Liver (tissue), 9 donors: ENCODE measurements around the gene HDHD3. TPM values are rescaled to one million over a fixed set of nuclear protein-coding genes. Genes with fewer than 3 reads are reported as not detected.

Experiments
- DNase-seq: peaks from one replicate; pipeline ENCODE4 v3.0.0-alpha.2; 2017; ENCODE audit warnings: low spot score
- H3K27ac ChIP-seq, 2 donors: one replicate each; pipeline ENCODE4 v1.7.0; 2013; ENCODE audit warnings: inconsistent platforms in 2 of 2, low read length in 2 of 2, control low read depth in 1 of 2, low read depth in 1 of 2, mild to moderate bottlenecking in 1 of 2
- H3K27me3 ChIP-seq, 4 donors: one replicate each; pipeline versions ENCODE4 v1.6.1 to v1.7.0; 2013; ENCODE audit warnings: low read length in 3 of 4, inconsistent platforms in 1 of 4, mild to moderate bottlenecking in 1 of 4, moderate library complexity in 1 of 4; ENCODE audit not compliant: control insufficient read depth in 4 of 4, insufficient read depth in 4 of 4
- H3K36me3 ChIP-seq, 4 donors: one replicate each; pipeline versions ENCODE4 v1.6.1 to v1.7.0; 2013; ENCODE audit warnings: low read length in 3 of 4, mild to moderate bottlenecking in 3 of 4, low read depth in 1 of 4, moderate library complexity in 1 of 4; ENCODE audit not compliant: control insufficient read depth in 4 of 4, insufficient read depth in 3 of 4
- H3K4me1 ChIP-seq, 4 donors: one replicate each; pipeline versions ENCODE4 v1.6.1 to v1.7.0; 2013; ENCODE audit warnings: low read length in 3 of 4, mild to moderate bottlenecking in 3 of 4, moderate library complexity in 1 of 4; ENCODE audit not compliant: control insufficient read depth in 4 of 4, insufficient read depth in 4 of 4
- H3K4me3 ChIP-seq, 3 donors: one replicate each; pipeline versions ENCODE4 v1.6.1 to v1.7.0; 2013; ENCODE audit warnings: low read length in 3 of 3, control low read depth in 1 of 3, low read depth in 1 of 3, mild to moderate bottlenecking in 1 of 3
- H3K9ac ChIP-seq, 2 donors: one replicate each; pipeline ENCODE4 v1.7.0; 2013; ENCODE audit warnings: low read length in 2 of 2, mild to moderate bottlenecking in 2 of 2, moderate library complexity in 2 of 2, control low read depth in 1 of 2, low read depth in 1 of 2
- H3K9me3 ChIP-seq, 4 donors: one replicate each; pipeline versions ENCODE4 v1.6.1 to v1.7.0; 2013; ENCODE audit warnings: low read length in 3 of 4; ENCODE audit not compliant: control insufficient read depth in 4 of 4
- ATF3 ChIP-seq: IDR thresholded peaks from 2 replicates; pipeline ENCODE4 v1.6.1; 2016; ENCODE audit warnings: antibody characterized with exemption
- CTCF ChIP-seq: fragments of 150-350 bp; IDR thresholded peaks from 2 replicates; pipeline ENCODE4 v1.5.1; 2017; ENCODE audit warnings: improper control_type of control experiment, low read depth, low read length; ENCODE audit not compliant: missing input control
- EGR1 ChIP-seq, 2 donors: IDR thresholded peaks; 2 replicates each; pipeline ENCODE4 v1.6.1; 2016 to 2018; ENCODE audit warnings: antibody characterized with exemption in 2 of 2, low read depth in 2 of 2
- FOXA1 ChIP-seq: IDR thresholded peaks from 2 replicates; pipeline ENCODE4 v1.6.1; 2016; ENCODE audit warnings: antibody characterized with exemption
- FOXA2 ChIP-seq: IDR thresholded peaks from 2 replicates; pipeline ENCODE4 v1.6.1; 2016; ENCODE audit warnings: antibody characterized with exemption
- GABPA ChIP-seq, 2 donors: IDR thresholded peaks in 1 of 2; conservative IDR thresholded peaks in 1 of 2; 2 replicates each; pipeline ENCODE4 v1.6.1; 2016; ENCODE audit warnings: antibody characterized with exemption in 2 of 2, mild to moderate bottlenecking in 1 of 2, moderate library complexity in 1 of 2
- HNF4A ChIP-seq, 2 donors: conservative IDR thresholded peaks; 2 replicates each; pipeline ENCODE4 v1.6.1; 2016; ENCODE audit warnings: antibody characterized with exemption in 2 of 2, mild to moderate bottlenecking in 2 of 2
- HNF4G ChIP-seq: IDR thresholded peaks from 2 replicates; pipeline ENCODE4 v1.6.1; 2016; ENCODE audit warnings: antibody characterized with exemption
- JUND ChIP-seq, 2 donors: IDR thresholded peaks; 2 replicates each; pipeline ENCODE4 v1.6.1; 2016; ENCODE audit warnings: antibody characterized with exemption in 2 of 2
- MAX ChIP-seq: IDR thresholded peaks from 2 replicates; pipeline ENCODE4 v1.6.1; 2016; ENCODE audit warnings: antibody characterized with exemption
- NR2F2 ChIP-seq: IDR thresholded peaks from 2 replicates; pipeline ENCODE4 v1.6.1; 2016; ENCODE audit warnings: antibody characterized with exemption
- RAD21 ChIP-seq, 2 donors: IDR thresholded peaks; 2 replicates each; pipeline ENCODE4 v1.6.1; 2016; ENCODE audit warnings: antibody characterized with exemption in 2 of 2, mild to moderate bottlenecking in 2 of 2
- REST ChIP-seq: IDR thresholded peaks from 2 replicates; pipeline ENCODE4 v1.6.1; 2016; ENCODE audit warnings: antibody characterized with exemption, mild to moderate bottlenecking
- RXRA ChIP-seq, 2 donors: IDR thresholded peaks; 2 replicates each; pipeline ENCODE4 v1.6.1; 2017 to 2018; ENCODE audit warnings: antibody characterized with exemption in 2 of 2, mild to moderate bottlenecking in 1 of 2
- SP1 ChIP-seq: IDR thresholded peaks from 2 replicates; pipeline ENCODE4 v1.6.1; 2018; ENCODE audit warnings: antibody characterized with exemption, mild to moderate bottlenecking
- TAF1 ChIP-seq: conservative IDR thresholded peaks from 2 replicates; pipeline ENCODE4 v1.6.1; 2016; ENCODE audit warnings: antibody characterized with exemption, mild to moderate bottlenecking
- YY1 ChIP-seq: IDR thresholded peaks from 2 replicates; pipeline ENCODE4 v1.6.1; 2016; ENCODE audit warnings: antibody characterized with exemption, mild to moderate bottlenecking
- ZBTB33 ChIP-seq: IDR thresholded peaks from 2 replicates; pipeline ENCODE4 v1.6.1; 2016; ENCODE audit warnings: antibody characterized with exemption
- WGBS: extraction: QIAGEN DNeasy Blood & Tissue Kit; methylation state at CpG from one replicate; pipeline ENCODE4 v1.1.7; 2013; 5-methylcytosine and 5-hydroxymethylcytosine counted together
- polyA plus RNA-seq, 2 donors: library from polyadenylated mRNA; stranded (reverse) in 1 of 2; unstranded in 1 of 2; fragments of 200-250 nt in 1 of 2; fragments of >200 nt in 1 of 2; fragmentation: Nextera tagmentation in 1 of 2; extraction: Ambion mirVana in 1 of 2; gene quantifications; one replicate each; pipeline versions ENCODE4 v1.2.1 to v1.2.3, GENCODE V29; 2013 to 2015
- total RNA-seq, 2 donors: library from RNA; depleted of rRNA; stranded (reverse); fragments of >200 nt; gene quantifications; one replicate each; pipeline ENCODE4 v1.2.3, GENCODE V29; 2014
- donor health status: healthy.
- donor health status: healthy.
- donor health status: healthy.
- donor health status: healthy.
- donor health status: healthy.

Gene HDHD3
- total and polyA plus RNA-seq, 4 donors, result 26.9 to 63.6 (median 61.0) TPM

GRCh38 chr9:113387560-113388230, 10.9 kb upstream of the HDHD3 start:
- H3K9me3 ChIP-seq, result no peaks in the 10 kb centered on the region
- H3K4me3 ChIP-seq, result no peak overlapping the region
- H3K27me3 ChIP-seq, result no peaks in the 10 kb centered on the region
- TF ChIP-seq FOXA2 (peak; percentile 35), GABPA (IDR thresholded peaks at IDR 0.05 in 1 of 2, conservative IDR thresholded peaks at IDR 0.05 in 1 of 2) (peak in 1 of 2 donors; percentile 27), SP1 (peak; percentile 87), ZBTB33 (no peak), TAF1 (peak; percentile 26), JUND (IDR thresholded peaks at IDR 0.05) (peak; percentile 73 to 81), HNF4A (conservative IDR thresholded peaks at IDR 0.05) (peak; percentile 83 to 91), EGR1 (IDR thresholded peaks at IDR 0.05; ENCODE audit: low read depth in 2 of 2) (no peak), MAX (peak; percentile 57), RXRA (IDR thresholded peaks at IDR 0.05) (peak; percentile 93 to 95), HNF4G (peak; percentile 69), REST (peak; percentile 49), CTCF (no peak), FOXA1 (no peak), YY1 (peak; percentile 62), NR2F2 (peak; percentile 89), ATF3 (no peak), RAD21 (IDR thresholded peaks at IDR 0.05) (peak; percentile 31 to 39)
- 29% methylated on average over 9 of the region's 9 CpGs for WGBS
- H3K4me1 ChIP-seq, result peaks cover 24 to 62% (median 53%) of the 10 kb centered on the region in 4 donors
- H3K36me3 ChIP-seq, result peaks cover 8 to 28% (median 18%) of the 10 kb centered on the region in 4 donors
- peak overlapping the region in 1 of 2 donors; percentile 10 for H3K9ac ChIP-seq
- H3K27ac ChIP-seq, result peak overlapping the region; percentile 58 to 61
- no peak for DNase-seq
